Ishikawa (cell line): ENCODE data around the gene D2HGDH.

ENCODE experiments used
- EP300 ChIP-seq: IDR thresholded peaks from 2 replicates; pipeline ENCODE4 v1.6.1; 2012; ENCODE audit warnings: borderline replicate concordance
- RAD21 ChIP-seq: IDR thresholded peaks from 2 replicates; pipeline ENCODE4 v1.6.1; 2012; ENCODE audit warnings: low read depth
- TF ChIP-seq, protein P1 (sequence below): IDR thresholded peaks from 2 replicates; pipeline ENCODE4 v1.6.1; 2012; ENCODE audit warnings: low read depth, mild to moderate bottlenecking

DNA sequence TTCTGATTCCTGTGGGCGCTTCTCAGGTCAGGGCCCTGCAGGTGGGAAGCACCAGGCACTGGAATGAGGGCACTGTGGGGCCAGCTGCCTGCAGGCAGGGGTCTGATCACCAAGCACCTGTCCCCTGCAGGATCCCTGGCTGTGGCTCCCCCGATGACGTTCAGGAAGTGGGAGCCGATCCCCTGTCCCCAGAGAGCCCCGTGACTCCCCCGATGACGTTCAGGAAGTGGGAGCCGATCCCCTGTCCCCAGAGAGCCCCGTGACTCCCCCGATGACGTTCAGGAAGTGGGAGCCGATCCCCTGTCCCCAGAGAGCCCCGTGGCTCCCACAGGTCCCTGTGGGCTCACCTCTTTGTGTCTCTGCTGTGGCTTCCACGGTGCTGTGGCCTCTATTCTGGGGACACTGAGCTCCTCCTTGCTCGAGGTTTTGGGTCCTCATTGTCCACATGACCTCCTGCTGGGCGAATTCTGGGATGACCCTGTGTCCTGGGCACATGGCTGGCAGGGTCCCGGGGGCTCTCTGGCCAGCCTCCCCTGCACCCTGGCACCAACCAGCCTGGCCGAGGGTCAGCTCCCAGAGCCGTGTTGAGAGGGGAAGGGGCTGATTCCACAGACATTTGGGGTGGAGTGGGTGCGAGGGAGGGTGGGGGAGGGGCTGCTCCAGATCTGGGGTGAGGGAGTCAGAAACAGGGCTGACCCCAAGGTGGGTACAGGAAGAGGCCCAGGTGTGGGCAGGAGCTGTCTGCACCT is 79.4 kb downstream of the D2HGDH start:
- TF ChIP-seq, protein P1, sequence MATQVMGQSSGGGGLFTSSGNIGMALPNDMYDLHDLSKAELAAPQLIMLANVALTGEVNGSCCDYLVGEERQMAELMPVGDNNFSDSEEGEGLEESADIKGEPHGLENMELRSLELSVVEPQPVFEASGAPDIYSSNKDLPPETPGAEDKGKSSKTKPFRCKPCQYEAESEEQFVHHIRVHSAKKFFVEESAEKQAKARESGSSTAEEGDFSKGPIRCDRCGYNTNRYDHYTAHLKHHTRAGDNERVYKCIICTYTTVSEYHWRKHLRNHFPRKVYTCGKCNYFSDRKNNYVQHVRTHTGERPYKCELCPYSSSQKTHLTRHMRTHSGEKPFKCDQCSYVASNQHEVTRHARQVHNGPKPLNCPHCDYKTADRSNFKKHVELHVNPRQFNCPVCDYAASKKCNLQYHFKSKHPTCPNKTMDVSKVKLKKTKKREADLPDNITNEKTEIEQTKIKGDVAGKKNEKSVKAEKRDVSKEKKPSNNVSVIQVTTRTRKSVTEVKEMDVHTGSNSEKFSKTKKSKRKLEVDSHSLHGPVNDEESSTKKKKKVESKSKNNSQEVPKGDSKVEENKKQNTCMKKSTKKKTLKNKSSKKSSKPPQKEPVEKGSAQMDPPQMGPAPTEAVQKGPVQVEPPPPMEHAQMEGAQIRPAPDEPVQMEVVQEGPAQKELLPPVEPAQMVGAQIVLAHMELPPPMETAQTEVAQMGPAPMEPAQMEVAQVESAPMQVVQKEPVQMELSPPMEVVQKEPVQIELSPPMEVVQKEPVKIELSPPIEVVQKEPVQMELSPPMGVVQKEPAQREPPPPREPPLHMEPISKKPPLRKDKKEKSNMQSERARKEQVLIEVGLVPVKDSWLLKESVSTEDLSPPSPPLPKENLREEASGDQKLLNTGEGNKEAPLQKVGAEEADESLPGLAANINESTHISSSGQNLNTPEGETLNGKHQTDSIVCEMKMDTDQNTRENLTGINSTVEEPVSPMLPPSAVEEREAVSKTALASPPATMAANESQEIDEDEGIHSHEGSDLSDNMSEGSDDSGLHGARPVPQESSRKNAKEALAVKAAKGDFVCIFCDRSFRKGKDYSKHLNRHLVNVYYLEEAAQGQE: no peak
- TF ChIP-seq EP300: no peak
- no peak for TF ChIP-seq RAD21
